Keratinocyte (primary cell): ENCODE measurements around the gene POM121L2.

Experiments
- CTCF ChIP-seq, 3 experiments: IDR thresholded peaks in 1 of 3; conservative IDR thresholded peaks in 1 of 3; optimal IDR thresholded peaks in 1 of 3; 2 replicates in 2 of 3; 3 replicates in 1 of 3; pipeline versions ENCODE3 to v1.5.1; 2011; ENCODE audit warnings: low read length in 3 of 3, mild to moderate bottlenecking in 3 of 3, moderate library complexity in 2 of 3, control low read depth in 1 of 3, inconsistent platforms in 1 of 3; ENCODE audit not compliant: insufficient read depth in 2 of 3; ENCODE audit errors: extremely low read depth in 1 of 3
- EZH2 ChIP-seq: IDR thresholded peaks from one replicate; pipeline ENCODE4 v1.6.1; 2012; ENCODE audit warnings: inconsistent platforms, mild to moderate bottlenecking, low read length, moderate library complexity

- TF ChIP-seq CTCF (optimal IDR thresholded peaks at IDR 0.05 in 1 of 3, IDR thresholded peaks at IDR 0.05 in 1 of 3, conservative IDR thresholded peaks at IDR 0.05 in 1 of 3; ENCODE audit: extremely low read depth in 1 of 3, insufficient read depth in 2 of 3, low read length in 3 of 3) (no peak), EZH2 (no peak)
Observed at GRCh38 chr6:27295301-27296079, 16.6 kb downstream of the POM121L2 start.
